ENCODE measurements around the gene STRA6.

Gene STRA6

GRCh38 chr15:74234598-74234875 is 31.9 kb upstream of the STRA6 start:
- DNase-seq (ENCODE audit: low read depth): no peak
- H3K4me3 ChIP-seq (ENCODE audit: low read depth, low read length): no peak overlapping the region
- no peak for TF ChIP-seq CTCF (IDR thresholded peaks at IDR 0.05; ENCODE audit: low read depth, low read length, missing control alignments)

- DNase-seq (ENCODE audit: low read depth): no peak
- TF ChIP-seq CTCF (IDR thresholded peaks at IDR 0.05; ENCODE audit: low read depth, low read length, missing control alignments): no peak
- H3K4me3 ChIP-seq (ENCODE audit: low read depth, low read length): no peak overlapping the region
Observed at GRCh38 chr15:74233851-74234597, 31.4 kb upstream of the STRA6 start.

- H3K4me3 ChIP-seq (ENCODE audit: low read depth, low read length): no peak overlapping the region
- no peak for DNase-seq (ENCODE audit: low read depth)
- no peak for TF ChIP-seq CTCF (IDR thresholded peaks at IDR 0.05; ENCODE audit: low read depth, low read length, missing control alignments)
Observed at GRCh38 chr15:74233373-74233772, 30.8 kb upstream of the STRA6 start.

- TF ChIP-seq CTCF (IDR thresholded peaks at IDR 0.05; ENCODE audit: low read depth, low read length, missing control alignments): no peak
- no peak overlapping the region for H3K4me3 ChIP-seq (ENCODE audit: low read depth, low read length)
- DNase-seq (ENCODE audit: low read depth): no peak
Observed at GRCh38 chr15:74231475-74231874, 28.9 kb upstream of the STRA6 start.

- no peak for TF ChIP-seq CTCF (IDR thresholded peaks at IDR 0.05; ENCODE audit: low read depth, low read length, missing control alignments)
- DNase-seq (ENCODE audit: low read depth): no peak
- H3K4me3 ChIP-seq (ENCODE audit: low read depth, low read length): no peak overlapping the region
Observed at GRCh38 chr15:74229686-74230085, 27.1 kb upstream of the STRA6 start.

- no peak for TF ChIP-seq CTCF (IDR thresholded peaks at IDR 0.05; ENCODE audit: low read depth, low read length, missing control alignments)
- no peak for DNase-seq (ENCODE audit: low read depth)
Observed at GRCh38 chr15:74228723-74229081, 26.1 kb upstream of the STRA6 start.

GRCh38 chr15:74227968-74228722 is 25.6 kb upstream of the STRA6 start:
- TF ChIP-seq CTCF (IDR thresholded peaks at IDR 0.05; ENCODE audit: low read depth, low read length, missing control alignments): no peak
- H3K4me3 ChIP-seq (ENCODE audit: low read depth, low read length): no peak overlapping the region
- no peak for DNase-seq (ENCODE audit: low read depth)

More at GRCh38 chr15:74228723-74229081, 26.1 kb upstream of the STRA6 start:
- H3K4me3 ChIP-seq (ENCODE audit: low read depth, low read length): no peak overlapping the region

Data from GM12864 (cell line).